ES-I3 (cell line): Measurements from ENCODE around the gene SYT14.
"Not testable (repeated sequence)": the region's sequence is repeated elsewhere in the genome, so short reads cannot be mapped to it uniquely, and the experiment has no call there.

Experiments
- H3K36me3 ChIP-seq: 2 replicates; pipeline ENCODE4 v1.6.1; 2013; ENCODE audit warnings: mild to moderate bottlenecking, low read length, control low read depth, moderate library complexity; ENCODE audit not compliant: insufficient read depth
- H3K4me1 ChIP-seq: 2 replicates; pipeline ENCODE4 v1.6.1; 2013; ENCODE audit warnings: mild to moderate bottlenecking, control low read depth, low read length; ENCODE audit not compliant: insufficient read depth
- H3K9ac ChIP-seq: 2 replicates; pipeline ENCODE4 v1.6.1; 2013; ENCODE audit warnings: low read depth, mild to moderate bottlenecking, low read length, moderate library complexity
- H3K9me3 ChIP-seq: 2 replicates; pipeline ENCODE4 v1.6.1; 2013; ENCODE audit warnings: mild to moderate bottlenecking, low read length, moderate library complexity; ENCODE audit not compliant: control insufficient read depth, insufficient read depth

SYT14 gene

DNA sequence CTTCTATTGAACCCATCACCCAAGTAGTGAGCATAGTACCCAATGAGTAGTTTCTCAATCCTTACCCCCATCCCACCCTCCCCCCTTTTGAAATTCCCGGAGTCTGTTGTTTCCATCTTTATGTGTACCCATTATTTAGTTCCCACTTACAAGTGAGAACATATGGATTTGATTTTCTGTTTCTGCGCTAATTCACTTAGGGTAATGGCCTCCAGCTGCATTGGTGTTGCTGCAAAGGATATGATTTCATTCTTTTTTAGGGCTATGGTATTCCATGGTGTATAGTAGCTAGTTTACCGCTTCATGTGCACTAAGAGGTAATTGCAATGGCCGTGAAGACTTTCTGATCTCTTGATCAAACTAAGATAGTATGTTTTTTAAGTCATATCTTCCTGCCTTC is 187.1 kb downstream of the SYT14 start:
- no peaks in the 10 kb centered on the region for H3K9me3 ChIP-seq
- no peak overlapping the region for H3K9ac ChIP-seq
- no peaks in the 10 kb centered on the region for H3K36me3 ChIP-seq
- H3K4me1 ChIP-seq = no peaks in the 10 kb centered on the region

DNA sequence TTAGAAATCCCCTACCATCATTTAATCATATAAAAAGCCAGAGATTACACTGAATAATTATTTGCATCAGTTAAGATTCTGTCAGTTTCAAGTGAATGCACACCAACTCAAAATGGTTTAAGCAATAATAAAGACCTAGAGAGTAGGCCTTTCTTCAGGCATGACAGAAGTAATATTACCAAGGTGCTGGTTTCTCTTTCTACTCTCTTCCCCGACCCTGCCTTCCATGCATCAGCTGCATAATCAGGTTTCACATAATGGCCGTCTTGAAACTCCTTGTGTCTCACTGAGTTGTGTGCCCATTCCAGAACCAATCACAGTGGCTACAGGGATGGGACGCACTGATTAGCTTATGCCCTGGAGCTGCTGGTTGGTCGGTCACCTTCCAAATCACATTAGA is 191.1 kb downstream of the SYT14 start:
- no peaks in the 10 kb centered on the region for H3K4me1 ChIP-seq
- no peaks in the 10 kb centered on the region for H3K9me3 ChIP-seq
- no peaks in the 10 kb centered on the region for H3K36me3 ChIP-seq
- H3K9ac ChIP-seq = no peak overlapping the region

DNA sequence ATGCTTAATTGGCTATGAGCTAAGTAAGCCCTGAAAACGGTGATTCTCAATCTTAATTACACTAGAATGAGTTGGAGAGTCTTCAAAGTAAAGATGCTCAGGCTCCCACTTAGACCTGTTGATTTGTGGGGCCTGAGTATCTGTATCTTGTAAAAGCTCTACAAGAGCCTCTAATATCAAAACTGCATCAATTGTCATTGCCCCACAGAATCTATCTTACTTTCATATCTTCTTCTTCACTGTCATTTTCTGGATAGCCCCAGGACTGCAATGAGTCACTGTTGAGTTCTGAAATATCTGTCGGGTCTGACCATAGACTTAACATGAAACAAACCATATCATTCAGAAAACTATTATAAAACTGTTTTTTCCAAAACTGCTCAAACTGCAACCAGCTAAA is 191.7 kb downstream of the SYT14 start:
- H3K4me1 ChIP-seq = no peaks in the 10 kb centered on the region
- no peaks in the 10 kb centered on the region for H3K9me3 ChIP-seq
- no peak overlapping the region for H3K9ac ChIP-seq
- no peaks in the 10 kb centered on the region for H3K36me3 ChIP-seq

DNA sequence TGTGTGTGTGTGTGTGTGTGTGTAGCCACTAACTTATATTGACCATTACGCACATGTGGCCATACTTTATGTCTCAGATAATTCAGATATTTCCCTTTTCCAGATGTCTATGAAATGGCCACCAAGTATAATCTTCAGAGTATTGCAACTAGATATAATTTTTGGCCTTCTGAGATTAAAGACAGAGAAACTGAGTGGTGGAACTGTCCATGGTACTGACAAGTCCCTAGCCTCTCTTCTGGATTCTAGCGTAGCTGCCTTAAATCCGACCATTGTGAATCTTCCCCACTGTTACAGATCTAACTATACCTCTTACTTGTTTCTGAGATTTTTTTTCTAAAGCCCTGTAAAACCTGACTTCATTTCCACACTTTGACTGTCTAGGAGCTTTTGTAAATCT is 194.6 kb downstream of the SYT14 start:
- H3K4me1 ChIP-seq = no peaks in the 10 kb centered on the region
- H3K36me3 ChIP-seq = no peaks in the 10 kb centered on the region
- no peaks in the 10 kb centered on the region for H3K9me3 ChIP-seq
- no peak overlapping the region for H3K9ac ChIP-seq

DNA sequence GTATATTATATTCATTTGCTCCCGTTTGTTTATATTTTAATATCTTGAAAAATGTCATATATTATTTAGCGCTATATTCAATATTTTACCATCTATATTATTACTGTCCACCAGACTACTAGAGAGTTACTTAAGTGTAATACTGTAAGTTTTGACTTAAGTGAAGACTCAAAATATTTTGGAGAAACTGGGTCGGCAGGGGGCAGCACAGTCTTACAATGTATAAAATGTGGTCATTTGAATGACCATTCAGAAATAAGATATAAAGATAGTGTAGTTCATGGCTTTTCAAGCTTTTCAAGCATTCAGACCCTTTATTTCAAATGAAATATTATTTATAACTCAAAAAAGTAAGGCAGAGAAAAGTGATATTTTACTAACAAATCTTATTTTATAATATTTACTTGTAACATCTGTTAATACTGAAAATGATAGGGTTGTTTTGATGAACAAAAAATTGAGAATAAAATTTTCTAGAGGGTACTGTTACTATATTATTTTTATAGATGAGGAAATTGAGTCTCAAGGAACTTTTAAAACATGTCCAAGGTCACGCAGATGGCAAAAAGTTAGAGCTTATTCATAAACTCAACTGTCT is 205.5 kb downstream of the SYT14 start:
- Histone ChIP-seq H3K36me3 (no peaks in the 10 kb centered on the region; the same call in 1 of the 2 replicates), H3K9ac (no peak overlapping the region), H3K4me1 (no peaks in the 10 kb centered on the region)

DNA sequence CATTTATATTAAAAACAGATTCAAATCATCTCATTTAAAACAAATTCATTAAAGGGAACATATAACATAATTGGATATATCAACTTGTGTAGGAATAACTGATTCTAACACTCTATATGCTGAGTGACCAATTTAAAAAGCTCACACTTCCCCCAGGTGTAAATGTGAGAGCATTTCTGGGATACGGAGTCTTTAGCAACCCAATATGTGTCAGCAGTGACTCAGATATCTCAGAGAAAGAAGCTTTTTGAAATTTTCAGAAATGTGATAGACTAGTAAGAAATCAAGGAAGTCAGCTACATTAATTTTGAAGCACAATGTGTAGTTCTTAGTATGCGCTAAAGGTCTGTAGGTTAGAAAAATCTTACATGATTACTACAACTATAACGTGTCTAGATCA is 206.7 kb downstream of the SYT14 start:
- no peaks in the 10 kb centered on the region; the same call in 1 of the 2 replicates for H3K36me3 ChIP-seq
- H3K9me3 ChIP-seq = 0 out of 2 replicates have a peak, but pooled peaks cover 7% of the 10 kb centered on the region
- no peak overlapping the region for H3K9ac ChIP-seq
- no peaks in the 10 kb centered on the region for H3K4me1 ChIP-seq

More for the DNA sequence above, 205.5 kb downstream of the SYT14 start:
- H3K9me3 ChIP-seq = 0 out of 2 replicates have a peak, but pooled peaks cover 7% of the 10 kb centered on the region

DNA sequence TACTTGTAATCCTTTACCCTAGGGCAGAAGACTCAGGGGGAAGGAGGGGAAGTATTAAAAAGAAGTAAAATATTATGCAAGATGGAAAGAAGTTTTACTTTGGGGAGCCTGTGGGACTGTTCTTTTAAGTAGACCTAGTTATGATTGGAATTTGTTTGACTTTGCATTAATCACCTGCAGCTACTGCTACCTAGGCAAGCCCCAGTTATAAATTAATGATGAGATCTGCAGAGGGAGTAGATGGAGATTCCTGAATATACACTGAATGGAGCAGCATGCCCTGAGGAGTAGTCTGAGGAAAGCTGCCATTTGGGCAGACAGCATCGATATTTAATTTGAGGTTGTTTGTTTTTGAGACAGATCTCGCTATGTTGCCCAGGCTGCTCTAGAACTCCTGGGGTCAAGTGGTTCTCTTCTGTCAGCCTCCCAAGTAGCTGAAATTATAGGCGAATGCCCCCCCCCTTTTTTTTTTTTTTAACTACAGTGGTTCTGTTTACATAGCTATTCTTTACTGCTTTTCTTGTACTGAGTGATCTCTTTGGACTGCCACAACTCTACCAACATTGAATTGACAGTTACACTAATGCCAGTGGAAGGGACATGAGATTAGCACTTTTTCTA is 213.1 kb downstream of the SYT14 start:
- no peaks in the 10 kb centered on the region for H3K4me1 ChIP-seq
- H3K36me3 ChIP-seq = no peaks in the 10 kb centered on the region
- H3K9me3 ChIP-seq = no peaks in the 10 kb centered on the region
- H3K9ac ChIP-seq = no peak overlapping the region

DNA sequence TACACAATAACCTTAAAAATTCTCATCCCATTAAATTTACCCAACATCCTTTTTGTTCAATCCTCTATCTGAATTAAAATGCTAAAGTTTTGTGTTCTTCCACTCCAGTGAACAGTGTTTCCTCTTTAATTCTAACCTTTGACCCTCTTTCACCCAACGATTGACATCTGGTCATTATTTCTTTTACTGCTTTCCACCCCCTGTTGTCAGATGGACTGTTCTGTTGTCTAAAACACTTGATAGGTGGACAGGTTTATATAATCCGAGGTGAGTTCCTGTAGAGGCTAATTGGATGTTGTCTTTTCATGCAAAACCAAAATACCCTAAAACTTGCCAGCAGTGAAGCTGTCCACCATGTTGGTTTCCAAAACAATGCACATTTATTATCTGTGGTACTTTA is 221.2 kb downstream of the SYT14 start:
- Histone ChIP-seq H3K9me3 (no peaks in the 10 kb centered on the region), H3K9ac (no peak overlapping the region), H3K36me3 (no peaks in the 10 kb centered on the region), H3K4me1 (no peaks in the 10 kb centered on the region)

DNA sequence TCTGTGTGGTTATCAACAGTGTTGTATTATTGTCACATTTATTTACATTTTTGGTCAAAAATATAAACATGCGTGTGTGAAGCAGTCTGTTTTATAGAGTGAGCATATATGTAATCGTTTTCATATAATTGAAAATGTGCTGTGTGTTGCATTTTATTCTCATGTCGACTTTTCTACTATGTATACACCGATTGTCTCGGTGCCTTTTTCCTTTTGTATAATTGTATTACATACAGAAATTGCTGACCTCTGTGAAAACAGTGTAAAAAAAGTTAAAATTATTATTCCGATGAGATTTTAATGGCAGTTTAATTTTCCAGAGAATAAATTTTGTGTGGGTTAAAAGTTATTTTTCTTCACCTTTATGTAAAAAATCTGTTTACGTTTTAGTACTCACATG is 232.2 kb downstream of the SYT14 start:
- no peaks in the 10 kb centered on the region for H3K36me3 ChIP-seq
- H3K9ac ChIP-seq = no peak overlapping the region
- H3K9me3 ChIP-seq = no peaks in the 10 kb centered on the region
- no peaks in the 10 kb centered on the region; the same call in 1 of the 2 replicates for H3K4me1 ChIP-seq

DNA sequence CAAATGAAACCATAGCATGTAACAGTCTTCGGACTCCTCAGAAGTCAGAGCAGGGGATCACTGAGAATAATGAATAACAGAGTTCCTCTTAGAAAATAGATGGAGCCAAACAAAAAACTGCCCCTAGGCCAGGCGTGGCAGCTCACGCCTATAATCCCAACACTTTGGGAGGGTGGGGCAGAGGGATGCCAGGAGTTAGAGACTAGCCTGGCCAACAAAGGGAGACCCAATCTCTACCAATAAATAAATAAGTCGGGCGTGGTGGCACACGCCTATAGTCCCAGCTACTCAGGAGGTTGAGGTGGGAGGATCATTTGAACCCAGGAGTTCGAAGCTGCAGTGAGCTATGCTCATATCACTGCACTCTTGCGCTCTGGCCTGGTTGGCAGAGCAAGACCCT is 236.1 kb downstream of the SYT14 start:
- H3K4me1 ChIP-seq = no peaks in the 10 kb centered on the region
- no peaks in the 10 kb centered on the region for H3K9me3 ChIP-seq
- H3K9ac ChIP-seq = no peak overlapping the region
- no peaks in the 10 kb centered on the region for H3K36me3 ChIP-seq

DNA sequence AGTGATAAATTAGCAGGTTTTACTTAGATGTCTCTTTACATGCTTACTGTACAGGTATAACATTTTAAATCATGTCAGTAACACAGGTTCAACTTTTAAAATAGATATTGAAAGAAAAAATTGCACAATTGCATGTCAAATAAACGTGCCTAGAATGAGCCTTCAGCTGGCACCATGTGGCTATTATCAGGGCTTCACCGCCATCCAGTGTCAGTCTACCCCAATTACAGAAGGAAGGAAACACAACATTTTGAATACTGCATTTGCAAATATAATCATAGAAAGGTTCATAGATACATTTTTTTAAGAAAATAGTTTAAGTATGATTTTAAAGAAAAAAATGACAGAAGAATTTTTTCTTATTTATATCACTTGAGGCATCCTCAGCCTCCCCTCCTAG is 247.0 kb downstream of the SYT14 start:
- H3K4me1 ChIP-seq = no peaks in the 10 kb centered on the region
- no peaks in the 10 kb centered on the region for H3K9me3 ChIP-seq
- no peaks in the 10 kb centered on the region for H3K36me3 ChIP-seq

DNA sequence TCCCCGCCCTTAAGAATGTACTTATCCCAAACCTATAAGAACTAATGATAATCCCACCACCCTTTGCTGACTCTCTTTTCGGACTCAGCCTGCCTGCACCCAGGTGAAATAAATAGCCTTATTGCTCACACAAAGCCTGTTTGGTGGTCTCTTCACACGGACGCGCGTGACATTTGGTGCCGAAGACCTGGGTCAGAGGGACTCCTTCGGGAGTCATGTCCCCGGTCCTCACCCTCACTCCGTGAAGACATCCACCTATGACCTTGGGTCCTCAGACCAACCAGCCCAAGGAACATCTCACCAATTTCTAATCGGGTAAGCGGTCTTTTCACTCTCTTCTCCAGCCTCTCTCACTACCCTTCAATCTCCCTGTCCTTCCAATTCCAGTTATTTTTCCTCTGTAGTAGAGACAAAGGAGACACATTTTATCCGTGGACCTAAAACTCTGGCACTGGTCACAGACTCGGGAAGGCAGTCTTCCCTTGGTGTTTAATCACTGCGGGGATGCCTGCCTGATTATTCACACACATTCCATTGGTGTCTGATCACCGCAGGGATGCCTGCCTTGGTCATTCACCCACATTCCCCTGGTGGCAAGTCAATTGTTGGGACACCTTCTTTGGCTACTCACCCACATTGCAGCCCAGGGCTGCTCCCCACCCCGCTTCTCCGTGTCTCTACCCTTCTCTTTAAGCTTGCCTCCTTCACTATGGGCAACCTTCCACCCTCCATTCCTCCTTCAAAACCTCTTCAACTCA is 250.0 kb downstream of the SYT14 start:
- H3K9ac ChIP-seq = not testable (repeated sequence)

More for the DNA sequence above, 247.0 kb downstream of the SYT14 start:
- H3K9ac ChIP-seq = no peak overlapping the region

DNA sequence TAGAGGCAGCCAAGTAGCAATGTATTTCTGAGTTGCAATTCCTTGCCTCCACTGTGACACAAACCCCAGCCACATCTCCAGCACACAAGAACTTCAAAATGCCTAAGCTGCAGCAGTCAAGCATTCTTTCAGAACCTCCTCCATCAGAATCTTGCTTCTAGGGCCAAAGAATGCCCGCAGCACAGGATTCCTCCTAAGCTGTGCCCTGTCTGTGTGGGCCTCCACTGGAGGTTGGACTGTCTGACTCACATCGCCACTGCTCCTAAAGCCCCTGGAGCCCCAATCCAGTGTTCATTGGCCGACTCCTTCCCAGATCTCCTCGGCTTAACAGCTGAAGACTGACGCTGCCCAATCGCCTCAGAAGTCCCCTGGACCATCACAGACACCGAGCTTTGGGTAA is 251.4 kb downstream of the SYT14 start:
- Histone ChIP-seq H3K9ac (no peak overlapping the region), H3K4me1 (no peaks in the 10 kb centered on the region), H3K36me3 (no peaks in the 10 kb centered on the region), H3K9me3 (no peaks in the 10 kb centered on the region)

More for the DNA sequence above, 250.0 kb downstream of the SYT14 start:
- H3K36me3 ChIP-seq, H3K9me3 ChIP-seq, H3K4me1 ChIP-seq: not testable (repeated sequence)

DNA sequence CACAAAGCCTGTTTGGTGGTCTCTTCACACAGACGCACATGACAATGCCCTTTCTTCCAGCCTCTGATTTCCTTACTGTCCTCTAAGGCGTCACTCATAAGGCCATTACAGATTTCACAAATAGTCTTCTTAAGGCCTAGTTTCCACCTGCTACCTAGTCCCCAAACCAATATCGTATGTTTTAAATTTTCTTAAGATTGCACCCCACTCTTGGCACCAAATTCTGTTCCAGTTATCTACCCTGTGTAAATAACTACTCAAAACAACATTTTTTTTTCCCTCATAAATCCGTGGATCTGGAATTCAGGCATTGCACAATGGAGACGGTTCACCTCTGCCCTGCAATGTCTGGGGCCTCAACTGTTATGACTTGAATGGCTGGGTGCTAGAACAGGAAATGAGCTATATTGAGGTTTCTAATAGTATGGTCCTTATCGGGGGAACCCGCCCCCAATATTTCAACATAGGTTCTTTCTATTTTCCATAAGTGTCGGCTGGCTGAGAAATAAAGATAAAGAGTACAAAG is 257.7 kb downstream of the SYT14 start:
- no peaks in the 10 kb centered on the region for H3K4me1 ChIP-seq
- H3K9ac ChIP-seq = no peak overlapping the region
- H3K9me3 ChIP-seq = no peaks in the 10 kb centered on the region; the same call in 1 of the 2 replicates
- no peaks in the 10 kb centered on the region for H3K36me3 ChIP-seq

DNA sequence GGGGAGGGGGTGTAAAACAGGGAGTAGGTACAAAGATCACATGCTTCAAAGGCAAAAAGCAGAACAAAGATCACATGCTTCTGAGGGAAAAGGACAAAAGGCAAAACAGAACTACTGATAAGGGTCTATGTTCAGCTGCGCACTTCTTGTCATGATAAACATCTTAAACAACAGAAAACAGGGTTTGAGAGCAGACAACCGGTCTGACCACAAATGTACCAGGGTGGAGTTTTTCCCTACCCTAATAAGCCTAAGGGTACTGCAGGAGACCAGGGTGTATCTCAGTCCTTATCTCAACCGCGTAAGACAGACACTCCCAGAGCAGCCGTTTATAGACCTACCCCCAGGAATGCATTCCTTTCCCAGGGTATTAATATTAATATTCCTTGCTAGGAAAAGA is 258.2 kb downstream of the SYT14 start:
- not testable (repeated sequence) for H3K4me1 ChIP-seq, H3K36me3 ChIP-seq, H3K9ac ChIP-seq, H3K9me3 ChIP-seq
